Activated T-helper 2 cell treated with anti-CD3 and anti-CD28 coated beads, Interferon-gamma antibody, Interleukin-2, Interleukin-4, amounts not matched to agents 10 μg/mL and 5 μg/mL and 100 μg/mL, durations not matched to agents 14 hours and 24 hours and 36 hours (primary cell): Measurements from ENCODE around the gene GRAMD2B. TPM values are rescaled to one million over a fixed set of nuclear protein-coding genes. Genes with fewer than 3 reads are reported as not detected.
"Not testable (repeated sequence)": the region's sequence is repeated elsewhere in the genome, so short reads cannot be mapped to it uniquely, and the experiment has no call there.

Experiments
- DNase-seq: peaks from one replicate; pipeline ENCODE4 v3.0.0; 2021; ENCODE audit warnings: low spot score
- H3K27ac Mint-ChIP-seq: one replicate; pipeline ENCODE4 v1.8.0; 2021; ENCODE audit warnings: mixed read lengths
- H3K27me3 Mint-ChIP-seq: one replicate; pipeline ENCODE4 v1.8.0; 2021; ENCODE audit warnings: low read depth, mixed read lengths
- H3K36me3 Mint-ChIP-seq: one replicate; pipeline ENCODE4 v1.8.0; 2021; ENCODE audit warnings: low read depth, mixed read lengths
- H3K4me1 Mint-ChIP-seq: one replicate; pipeline ENCODE4 v1.8.0; 2021; ENCODE audit warnings: low read depth, mixed read lengths
- H3K4me3 Mint-ChIP-seq: one replicate; pipeline ENCODE4 v1.8.0; 2021; ENCODE audit warnings: low read depth, mild to moderate bottlenecking, moderate library complexity, mixed read lengths
- H3K9me3 Mint-ChIP-seq: one replicate; pipeline ENCODE4 v1.8.0; 2021; ENCODE audit warnings: mixed read lengths
- intact Hi-C: fragments of 100-400 bp; cut with micrococcal nuclease; formaldehyde crosslinking; loops from one replicate; pipeline ENCODE4 v1.15.1; 2023
- total RNA-seq: library from RNA; stranded (reverse); gene quantifications from 2 replicates; pipeline ENCODE4 v1.2.3, GENCODE V29; 2022

GRAMD2B gene, protein sequence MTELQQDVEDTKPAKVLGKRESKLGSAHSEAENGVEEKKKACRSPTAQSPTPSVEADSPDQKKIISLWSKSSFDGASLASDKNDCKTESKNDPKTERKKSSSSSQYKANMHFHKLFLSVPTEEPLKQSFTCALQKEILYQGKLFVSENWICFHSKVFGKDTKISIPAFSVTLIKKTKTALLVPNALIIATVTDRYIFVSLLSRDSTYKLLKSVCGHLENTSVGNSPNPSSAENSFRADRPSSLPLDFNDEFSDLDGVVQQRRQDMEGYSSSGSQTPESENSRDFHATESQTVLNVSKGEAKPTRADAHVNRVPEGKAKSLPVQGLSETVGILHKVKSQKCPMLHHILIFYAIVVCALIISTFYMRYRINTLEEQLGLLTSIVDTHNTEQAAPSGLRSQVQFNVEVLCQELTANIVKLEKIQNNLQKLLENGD
- total RNA-seq: 8.4 and 8.8 TPM in 2 replicates

DNA sequence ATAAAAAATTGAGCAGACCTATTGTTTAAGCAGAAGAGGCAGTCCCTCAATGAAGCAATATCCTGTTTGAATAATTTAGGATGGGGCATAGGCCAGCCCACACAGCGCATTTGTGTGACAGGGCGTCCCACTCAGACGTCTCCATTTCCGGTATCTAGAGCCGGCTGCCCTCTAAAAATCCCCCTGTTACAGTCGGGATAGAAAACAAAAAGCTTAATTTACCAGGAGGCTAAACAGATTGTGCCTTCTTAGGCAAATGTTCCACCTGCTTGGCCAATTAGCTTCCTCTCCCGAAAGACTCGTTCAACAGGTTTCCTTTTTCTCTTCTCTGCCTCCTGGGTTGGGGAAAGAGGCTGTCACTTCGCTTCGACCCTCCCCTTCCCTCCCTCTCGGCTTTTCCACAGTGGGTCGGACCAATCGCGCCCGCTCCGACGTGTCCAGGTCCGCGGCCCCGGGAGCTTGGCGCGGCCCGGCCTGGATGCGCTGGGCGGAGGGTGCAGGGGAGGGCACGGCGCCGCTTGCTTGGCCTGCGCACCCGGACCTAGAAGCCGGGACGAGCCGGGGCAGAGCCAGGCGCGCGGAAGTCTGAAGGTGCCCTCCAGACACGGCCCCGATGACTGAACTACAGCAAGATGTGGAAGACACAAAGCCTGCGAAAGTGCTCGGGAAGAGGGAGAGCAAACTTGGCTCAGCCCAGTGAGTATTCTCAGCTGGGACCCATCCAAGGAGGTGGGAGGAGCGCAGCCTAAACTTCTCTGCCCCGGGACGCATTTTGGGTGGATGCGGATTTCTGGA is at the start of gene GRAMD2B:
TSS of gene GRAMD2B (plus strand) at position 416 of the 795 bp plus-strand sequence. CDS start at position 614, 198 bp downstream.
- intact Hi-C loops: loop anchor here (1.0 to 2.0 kb wide), 2 partner anchors 16 to 23 kb away; no protein-coding TSS in a partner anchor
- Mint-ChIP-seq H3K9me3 (no peaks in the 10 kb centered on the region), H3K27me3 (no peaks in the 10 kb centered on the region), H3K36me3 (peaks cover 13% of the 10 kb centered on the region), H3K4me3 (peak within 1 kb of the TSS; percentile 89), H3K4me1 (peaks cover 29% of the 10 kb centered on the region), H3K27ac (peak within 1 kb of the TSS; percentile 85)
- DNase-seq: peak; percentile 58

DNA sequence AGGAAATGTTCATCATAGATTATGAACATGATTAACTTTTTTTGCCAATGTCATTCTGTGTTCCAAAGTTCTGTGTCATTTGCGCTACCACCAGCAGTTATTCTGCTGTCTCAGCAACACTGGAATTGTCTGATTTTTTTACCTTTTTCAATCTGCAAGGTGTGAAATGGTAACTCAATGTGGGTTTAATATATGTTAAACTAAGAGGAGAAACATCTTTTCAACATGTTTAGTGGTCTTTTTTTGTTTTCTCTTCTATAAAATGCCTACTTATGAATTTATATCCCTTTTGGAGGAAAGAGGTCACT is 49.1 kb upstream of the GRAMD2B start:
- H3K4me3 Mint-ChIP-seq: no peak overlapping the region
- no peaks in the 10 kb centered on the region for H3K9me3 Mint-ChIP-seq
- intact Hi-C loops: no loop called here
- no peaks in the 10 kb centered on the region for H3K36me3 Mint-ChIP-seq
- peaks cover 9% of the 10 kb centered on the region for H3K27me3 Mint-ChIP-seq
- H3K27ac Mint-ChIP-seq: no peak overlapping the region
- DNase-seq: no peak
- peaks cover 13% of the 10 kb centered on the region for H3K4me1 Mint-ChIP-seq

DNA sequence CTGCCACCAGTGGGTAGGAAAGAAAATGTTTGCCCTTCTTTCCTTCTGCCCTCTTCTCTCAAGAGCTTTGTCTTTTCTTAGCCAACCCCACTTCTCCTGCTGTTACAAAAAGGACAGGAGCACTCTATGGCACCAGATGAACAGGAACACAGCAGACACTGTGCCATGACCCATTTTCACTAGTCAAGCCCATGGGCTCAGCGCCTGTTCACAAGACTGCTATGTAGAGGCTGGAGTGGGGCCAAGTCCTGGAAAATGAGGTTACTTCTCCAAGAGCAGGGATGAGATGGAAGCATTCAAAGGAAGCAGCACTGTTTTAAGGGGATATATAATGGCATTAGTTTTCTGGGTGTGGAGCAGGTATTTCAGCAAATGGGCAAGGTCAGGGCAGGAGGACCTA is 46.8 kb upstream of the GRAMD2B start:
- Mint-ChIP-seq H3K4me1 (peaks cover 13% of the 10 kb centered on the region), H3K27me3 (peaks cover 3% of the 10 kb centered on the region), H3K27ac (no peak overlapping the region), H3K36me3 (no peaks in the 10 kb centered on the region), H3K9me3 (peaks cover 7% of the 10 kb centered on the region), H3K4me3 (no peak overlapping the region)
- no peak for DNase-seq
- intact Hi-C loops: no loop called here

DNA sequence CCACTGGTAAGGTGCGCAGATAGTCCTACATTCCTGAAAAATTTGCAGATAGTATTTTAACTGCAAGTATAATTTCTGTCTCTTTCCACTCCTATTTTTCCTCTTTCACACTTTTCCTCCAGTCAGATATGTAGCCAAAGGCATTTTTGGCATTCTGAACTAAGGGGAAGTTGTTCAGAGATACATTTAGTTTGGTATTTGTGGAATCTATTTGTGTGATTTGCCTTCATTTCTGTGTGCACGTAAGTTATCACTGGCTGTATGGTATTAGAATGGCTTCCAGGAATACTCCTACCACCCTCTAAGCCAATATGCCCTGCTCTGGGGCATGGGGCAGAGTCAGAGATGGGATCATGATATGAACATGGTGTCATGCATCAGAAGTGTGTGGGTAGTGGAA is 45.8 kb upstream of the GRAMD2B start:
- Mint-ChIP-seq H3K27ac (no peak overlapping the region), H3K4me1 (peaks cover 13% of the 10 kb centered on the region), H3K9me3 (peaks cover 16% of the 10 kb centered on the region), H3K27me3 (peaks cover 3% of the 10 kb centered on the region), H3K4me3 (no peak overlapping the region), H3K36me3 (no peaks in the 10 kb centered on the region)
- no peak for DNase-seq
- intact Hi-C loops: no loop called here

DNA sequence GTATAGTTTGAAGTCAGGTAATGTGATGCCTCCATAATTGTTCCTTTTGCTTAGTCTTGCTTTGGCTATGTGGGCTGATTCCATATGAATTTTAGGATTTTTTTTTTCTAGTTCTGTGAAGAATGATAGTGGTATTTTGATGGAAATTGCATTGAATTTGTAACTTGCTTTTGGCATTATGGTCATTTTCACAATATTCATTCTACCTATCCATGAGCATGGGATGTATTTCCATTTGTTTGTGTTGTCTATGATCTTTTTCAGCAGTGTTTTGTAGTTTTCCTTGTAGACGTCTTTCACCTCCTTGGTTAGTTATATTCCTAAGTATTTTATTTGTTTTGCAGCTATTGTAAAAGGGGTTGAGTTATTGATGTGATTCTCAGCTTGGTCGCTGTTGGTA is 42.9 kb upstream of the GRAMD2B start:
- H3K36me3 Mint-ChIP-seq, intact Hi-C loops, H3K4me3 Mint-ChIP-seq, H3K4me1 Mint-ChIP-seq, H3K27ac Mint-ChIP-seq, DNase-seq, H3K27me3 Mint-ChIP-seq: not testable (repeated sequence)
- peaks cover 18% of the 10 kb centered on the region for H3K9me3 Mint-ChIP-seq

DNA sequence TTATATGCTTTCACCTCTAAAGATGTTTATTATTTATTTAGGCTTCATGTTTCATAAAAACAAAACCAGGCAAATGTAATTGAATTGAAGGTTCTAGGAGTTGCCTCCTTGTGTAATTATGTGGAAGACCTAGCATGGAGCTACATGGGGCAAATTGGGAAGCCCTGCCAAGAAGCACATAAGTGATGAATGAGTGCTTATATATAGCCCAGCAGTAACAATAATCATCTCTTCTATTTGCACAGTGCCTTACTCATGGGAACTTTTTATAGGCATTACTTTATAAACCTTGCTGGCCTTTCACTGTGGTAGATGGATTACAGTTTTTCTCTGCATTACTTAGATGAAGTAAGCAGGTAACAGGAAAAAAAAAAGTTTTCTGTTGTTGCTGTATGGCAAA is 40.0 kb upstream of the GRAMD2B start:
- DNase-seq: no peak
- no peaks in the 10 kb centered on the region for H3K4me1 Mint-ChIP-seq
- H3K4me3 Mint-ChIP-seq: no peak overlapping the region
- no peak overlapping the region for H3K27ac Mint-ChIP-seq
- H3K9me3 Mint-ChIP-seq: peaks cover 18% of the 10 kb centered on the region
- intact Hi-C loops: no loop called here
- no peaks in the 10 kb centered on the region for H3K36me3 Mint-ChIP-seq
- H3K27me3 Mint-ChIP-seq: peaks cover 6% of the 10 kb centered on the region

DNA sequence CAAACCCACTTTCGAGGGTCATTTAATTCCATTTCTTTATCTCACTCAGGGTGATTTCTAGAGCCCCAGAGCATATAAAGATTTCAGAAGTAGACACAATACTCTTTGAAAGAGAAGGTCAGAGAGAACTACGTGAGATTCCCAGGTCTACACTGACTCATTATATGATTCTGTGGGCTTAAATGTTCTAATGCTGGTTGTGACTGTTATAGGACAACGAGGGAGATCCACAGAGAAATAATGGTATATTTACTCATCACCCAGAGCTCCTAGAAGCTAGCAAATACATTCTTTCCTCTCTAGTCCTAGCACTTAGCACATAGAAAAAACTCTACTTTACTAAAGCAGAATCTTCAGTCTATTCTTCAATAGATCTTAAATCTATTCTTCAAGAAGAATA is 39.4 kb upstream of the GRAMD2B start:
- intact Hi-C loops: no loop called here
- Mint-ChIP-seq H3K4me1 (no peaks in the 10 kb centered on the region), H3K36me3 (no peaks in the 10 kb centered on the region), H3K9me3 (peaks cover 18% of the 10 kb centered on the region), H3K4me3 (no peak overlapping the region), H3K27ac (no peak overlapping the region), H3K27me3 (peaks cover 6% of the 10 kb centered on the region)
- DNase-seq: no peak

DNA sequence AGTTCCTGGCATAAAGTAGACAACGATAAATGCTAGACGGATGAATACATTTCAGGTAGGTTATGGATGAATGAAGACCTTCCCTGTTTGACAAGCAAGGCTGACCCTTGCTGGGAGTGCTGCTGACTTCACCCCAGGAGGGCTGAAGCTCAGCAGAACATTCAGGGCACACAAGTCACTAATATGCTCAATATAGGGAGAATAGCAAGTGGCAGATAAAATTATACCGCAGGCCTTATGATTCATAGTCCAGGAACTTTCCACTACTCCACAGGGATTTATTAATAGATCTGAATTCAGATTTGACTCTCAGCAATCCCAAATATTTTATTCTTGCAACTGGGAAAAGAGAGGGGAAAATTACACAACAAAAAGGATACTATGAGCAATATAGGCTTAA is 38.2 kb upstream of the GRAMD2B start:
- Mint-ChIP-seq H3K27me3 (peaks cover 6% of the 10 kb centered on the region), H3K9me3 (peaks cover 18% of the 10 kb centered on the region), H3K4me1 (no peaks in the 10 kb centered on the region), H3K4me3 (no peak overlapping the region), H3K36me3 (no peaks in the 10 kb centered on the region), H3K27ac (no peak overlapping the region)
- intact Hi-C loops: no loop called here
- no peak for DNase-seq

DNA sequence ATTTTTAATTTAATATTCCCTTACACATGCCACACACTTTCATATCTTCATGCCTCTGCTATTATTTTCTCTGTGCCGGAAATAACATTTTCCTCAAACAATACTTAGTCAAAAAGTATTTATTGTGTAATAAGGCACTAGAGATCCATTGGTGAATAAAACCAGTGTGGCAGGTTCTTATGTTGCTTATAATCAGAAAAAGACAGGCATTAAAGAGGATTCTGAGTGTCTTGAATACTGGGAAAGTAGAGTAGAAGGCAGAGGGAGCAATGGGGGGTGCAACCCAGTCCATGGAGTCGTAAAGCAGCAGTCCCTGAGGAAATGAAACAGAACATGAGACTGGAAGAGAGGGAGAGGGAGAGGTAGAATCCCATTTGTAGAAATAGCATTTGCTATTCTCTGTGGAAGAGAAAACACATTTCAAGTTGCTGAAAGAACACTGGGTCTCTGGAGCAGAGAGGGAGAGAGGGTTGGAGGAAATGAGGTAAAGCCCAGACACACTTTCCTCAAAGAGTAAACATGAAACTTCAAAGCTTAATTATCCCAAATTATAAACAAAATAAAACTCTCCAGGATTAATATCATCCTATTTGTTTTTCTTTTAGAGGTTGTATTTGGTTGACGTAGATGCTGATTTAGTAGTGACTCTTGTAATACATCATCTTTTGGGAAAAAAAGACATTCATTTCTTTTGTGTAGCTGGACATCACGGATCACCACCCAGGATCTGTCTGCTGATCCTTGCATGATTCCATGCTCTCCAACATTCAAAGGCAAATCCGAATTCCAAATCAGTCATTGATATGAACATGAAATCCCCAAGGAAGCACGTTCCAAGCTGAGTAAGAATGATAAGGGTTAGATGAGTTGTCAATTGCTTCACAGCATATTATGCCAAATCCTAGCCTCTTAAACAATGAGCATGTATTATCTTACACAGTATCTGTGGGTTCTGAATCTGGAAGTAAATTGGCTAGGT is 37.4 kb upstream of the GRAMD2B start:
- H3K27me3 Mint-ChIP-seq: peaks cover 3% of the 10 kb centered on the region
- no peak overlapping the region for H3K27ac Mint-ChIP-seq
- no peaks in the 10 kb centered on the region for H3K4me1 Mint-ChIP-seq
- no peak overlapping the region for H3K4me3 Mint-ChIP-seq
- H3K9me3 Mint-ChIP-seq: peaks cover 15% of the 10 kb centered on the region
- intact Hi-C loops: no loop called here
- DNase-seq: no peak
- no peaks in the 10 kb centered on the region for H3K36me3 Mint-ChIP-seq

DNA sequence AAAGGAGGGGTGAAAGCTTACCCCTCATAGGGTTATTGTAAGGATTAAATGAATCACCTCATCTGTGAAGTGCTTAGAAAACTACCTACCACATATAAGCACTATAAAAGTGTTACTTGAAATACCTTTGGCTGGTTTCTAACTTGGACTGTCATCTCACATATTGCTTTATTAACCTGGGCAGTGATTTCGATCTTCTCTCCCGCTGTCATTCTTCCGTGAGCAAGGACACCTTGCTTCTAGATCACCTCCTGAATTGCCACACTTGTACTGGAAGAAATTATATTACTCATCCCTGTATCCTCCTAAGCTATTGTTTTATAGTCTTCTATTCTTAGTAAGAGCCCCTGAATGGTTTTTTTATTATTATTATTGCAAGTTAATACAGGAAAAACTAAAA is 34.0 kb upstream of the GRAMD2B start:
- Mint-ChIP-seq H3K27ac (no peak overlapping the region), H3K36me3 (no peaks in the 10 kb centered on the region), H3K4me3 (no peak overlapping the region), H3K27me3 (peaks cover 3% of the 10 kb centered on the region), H3K4me1 (no peaks in the 10 kb centered on the region), H3K9me3 (no peaks in the 10 kb centered on the region)
- DNase-seq: no peak
- intact Hi-C loops: no loop called here

DNA sequence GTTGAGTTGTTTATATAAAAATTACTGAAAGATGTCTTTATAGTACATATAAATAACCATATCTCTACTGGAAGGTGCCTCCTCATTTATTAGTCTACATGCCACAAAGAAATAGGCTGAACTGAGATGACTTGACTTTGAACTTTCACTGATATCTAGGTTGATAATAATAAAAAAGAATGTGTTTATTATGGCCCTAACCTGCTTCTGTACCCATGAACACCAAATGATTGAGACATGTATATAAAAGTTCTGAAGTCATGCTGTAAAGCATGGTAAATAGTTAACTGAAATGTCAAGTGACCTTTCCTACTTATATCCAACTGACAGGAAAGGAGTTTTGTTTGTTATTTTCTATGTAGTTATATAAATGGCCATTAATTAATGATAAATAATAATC is 33.2 kb upstream of the GRAMD2B start:
- Mint-ChIP-seq H3K9me3 (no peaks in the 10 kb centered on the region), H3K27me3 (peaks cover 3% of the 10 kb centered on the region), H3K27ac (no peak overlapping the region), H3K36me3 (no peaks in the 10 kb centered on the region), H3K4me3 (no peak overlapping the region), H3K4me1 (no peaks in the 10 kb centered on the region)
- no peak for DNase-seq
- intact Hi-C loops: no loop called here

DNA sequence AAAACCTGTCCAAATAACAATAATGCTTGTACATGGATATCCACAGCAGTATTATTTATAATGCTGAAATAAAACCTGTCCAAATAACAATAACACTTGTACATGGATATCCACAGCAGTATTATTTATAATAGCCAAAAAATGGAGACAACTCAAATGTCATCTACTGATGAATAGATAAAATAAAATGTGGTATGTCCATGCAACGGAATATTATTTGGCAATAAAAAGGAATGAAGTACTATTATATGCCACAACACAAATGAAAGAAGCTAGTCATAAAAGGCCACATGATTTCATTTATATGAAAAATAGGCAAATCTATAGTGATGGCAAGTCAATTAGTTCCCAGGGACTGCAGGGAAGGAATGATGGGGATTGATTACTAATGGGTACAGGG is 31.8 kb upstream of the GRAMD2B start:
- Mint-ChIP-seq H3K27ac (no peak overlapping the region), H3K27me3 (peaks cover 2% of the 10 kb centered on the region), H3K9me3 (no peaks in the 10 kb centered on the region), H3K36me3 (no peaks in the 10 kb centered on the region), H3K4me3 (no peak overlapping the region), H3K4me1 (no peaks in the 10 kb centered on the region)
- intact Hi-C loops: no loop called here
- no peak for DNase-seq
